Esophagus muscularis mucosa (tissue), 3 donors: ENCODE measurements around the gene NXPE2.

Source experiments
- CTCF ChIP-seq, 3 experiments: fragments of 200-600 bp in 2 of 3; fragments of 450-650 bp in 1 of 3; sonication (generic) in 2 of 3; IDR thresholded peaks; one replicate each; pipeline ENCODE4 v1.5.1; 2017 to 2019; ENCODE audit warnings: antibody characterized with exemption in 3 of 3, mild to moderate bottlenecking in 2 of 3, moderate library complexity in 1 of 3
- POLR2A ChIP-seq: fragments of 450-650 bp; IDR thresholded peaks from one replicate; pipeline ENCODE4 v1.6.1; 2017; ENCODE audit warnings: antibody characterized with exemption, moderate library complexity, mild to moderate bottlenecking, low read depth

DNA sequence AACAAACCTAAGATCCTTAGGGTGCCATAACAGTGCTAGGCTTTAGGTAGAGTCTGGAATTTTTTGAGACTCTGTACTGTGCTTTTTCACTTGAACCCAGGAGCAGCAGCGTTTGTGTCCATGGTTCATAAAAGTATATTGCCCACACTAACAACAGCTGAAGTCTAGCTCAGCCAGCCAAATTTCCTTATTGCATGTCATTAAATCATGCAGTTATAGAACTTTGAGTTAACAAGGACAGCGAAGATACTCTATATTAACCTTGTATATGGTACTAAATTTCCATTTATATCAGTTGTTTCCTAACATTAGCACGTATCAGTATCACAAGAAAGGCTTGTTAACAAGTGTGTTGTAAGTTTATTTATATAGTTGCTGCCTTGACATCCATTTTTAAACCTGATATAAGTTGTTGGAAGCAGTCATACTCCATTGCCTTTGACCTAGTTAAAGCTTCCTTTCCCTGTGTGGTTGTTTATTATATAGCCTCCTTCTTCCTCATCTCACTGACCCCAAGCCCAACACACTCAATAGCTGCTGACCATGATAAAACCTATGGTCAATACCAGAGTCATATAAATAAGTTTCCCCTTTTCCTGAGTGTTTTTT, 46.7 kb downstream of the NXPE2 start:
- TF ChIP-seq POLR2A, result no peak
- no peak for TF ChIP-seq CTCF (IDR thresholded peaks at IDR 0.05)
